ENCODE measurements around the gene OR5B12. TPM values are rescaled to one million over a fixed set of nuclear protein-coding genes. Genes with fewer than 3 reads are reported as not detected.

The OR5B12 gene
- total and polyA plus RNA-seq, 9 of the 15 experiments (the other 6 are each of a cell fraction or from before 2014, with no cell fraction given) = 0.20 TPM; not detected in 8

DNA sequence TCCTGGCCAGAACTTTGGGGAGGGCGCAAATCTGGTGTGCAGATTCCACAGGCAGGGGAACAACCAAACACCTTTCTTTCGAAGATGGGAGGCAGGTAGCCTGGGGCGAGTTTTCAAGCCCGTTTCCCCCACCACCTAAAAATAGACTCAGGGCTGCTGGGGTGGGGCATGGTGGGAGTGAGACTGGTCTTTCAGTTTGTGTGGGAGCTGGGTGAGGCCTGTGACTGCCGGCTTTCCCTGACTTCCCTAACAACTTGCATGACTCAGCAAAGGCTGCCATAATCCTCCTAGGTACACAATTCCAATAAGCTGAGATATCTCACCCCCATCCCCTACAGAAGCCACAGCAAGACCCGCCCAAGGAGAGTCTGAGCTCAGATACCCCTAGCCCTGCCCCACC lies 4.3 kb upstream of the OR5B12 start (continued):
- TF ChIP-seq WHSC1 (IDR thresholded peaks at IDR 0.05; ENCODE audit: low read length) (no peak), MAFG (tag; conservative IDR thresholded peaks at IDR 0.05) (peak; percentile 51), PTBP1 (IDR thresholded peaks at IDR 0.05; ENCODE audit: low read depth, low read length) (no peak), BACH1 (tag; IDR thresholded peaks at IDR 0.05) (peak; percentile 21; the same call in 1 of the 2 replicates), SUPT5H (IDR thresholded peaks at IDR 0.05) (no peak), HIVEP1 (CRISPR knock-in tag; IDR thresholded peaks at IDR 0.05) (no peak), ZNF316 (IDR thresholded peaks at IDR 0.05) (peak; percentile 66; the same call in 1 of the 2 replicates), ADNP (tag; IDR thresholded peaks at IDR 0.05) (no peak), SNRNP70 (optimal IDR thresholded peaks at IDR 0.05; ENCODE audit: low read depth, low read length) (no peak), NFE2L1 (tag; IDR thresholded peaks at IDR 0.05; ENCODE audit: borderline replicate concordance, low read depth) (peak; percentile 27; the same call in 1 of the 2 replicates), KHSRP (IDR thresholded peaks at IDR 0.05) (no peak), ZFP36 (IDR thresholded peaks at IDR 0.05; ENCODE audit: low read depth, low read length, partially characterized antibody) (peak; percentile 61), MAFF (IDR thresholded peaks at IDR 0.05; ENCODE audit: low read length) (peak; percentile 70), ZBTB1 (CRISPR knock-in tag; IDR thresholded peaks at IDR 0.05; ENCODE audit: borderline replicate concordance, low read depth) (no peak), CBFA2T3 (IDR thresholded peaks at IDR 0.05) (no peak), ZNF184 (CRISPR knock-in tag; IDR thresholded peaks at IDR 0.05) (no peak), HSF4 (CRISPR knock-in tag; IDR thresholded peaks at IDR 0.05; ENCODE audit: borderline replicate concordance) (no peak)
- TF ChIP-seq, protein P1, sequence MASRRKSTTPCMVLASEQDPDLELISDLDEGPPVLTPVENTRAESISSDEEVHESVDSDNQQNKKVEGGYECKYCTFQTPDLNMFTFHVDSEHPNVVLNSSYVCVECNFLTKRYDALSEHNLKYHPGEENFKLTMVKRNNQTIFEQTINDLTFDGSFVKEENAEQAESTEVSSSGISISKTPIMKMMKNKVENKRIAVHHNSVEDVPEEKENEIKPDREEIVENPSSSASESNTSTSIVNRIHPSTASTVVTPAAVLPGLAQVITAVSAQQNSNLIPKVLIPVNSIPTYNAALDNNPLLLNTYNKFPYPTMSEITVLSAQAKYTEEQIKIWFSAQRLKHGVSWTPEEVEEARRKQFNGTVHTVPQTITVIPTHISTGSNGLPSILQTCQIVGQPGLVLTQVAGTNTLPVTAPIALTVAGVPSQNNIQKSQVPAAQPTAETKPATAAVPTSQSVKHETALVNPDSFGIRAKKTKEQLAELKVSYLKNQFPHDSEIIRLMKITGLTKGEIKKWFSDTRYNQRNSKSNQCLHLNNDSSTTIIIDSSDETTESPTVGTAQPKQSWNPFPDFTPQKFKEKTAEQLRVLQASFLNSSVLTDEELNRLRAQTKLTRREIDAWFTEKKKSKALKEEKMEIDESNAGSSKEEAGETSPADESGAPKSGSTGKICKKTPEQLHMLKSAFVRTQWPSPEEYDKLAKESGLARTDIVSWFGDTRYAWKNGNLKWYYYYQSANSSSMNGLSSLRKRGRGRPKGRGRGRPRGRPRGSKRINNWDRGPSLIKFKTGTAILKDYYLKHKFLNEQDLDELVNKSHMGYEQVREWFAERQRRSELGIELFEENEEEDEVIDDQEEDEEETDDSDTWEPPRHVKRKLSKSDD (conservative IDR thresholded peaks at IDR 0.05; ENCODE audit: low read length) = no peak
- TF ChIP-seq, protein P2, sequence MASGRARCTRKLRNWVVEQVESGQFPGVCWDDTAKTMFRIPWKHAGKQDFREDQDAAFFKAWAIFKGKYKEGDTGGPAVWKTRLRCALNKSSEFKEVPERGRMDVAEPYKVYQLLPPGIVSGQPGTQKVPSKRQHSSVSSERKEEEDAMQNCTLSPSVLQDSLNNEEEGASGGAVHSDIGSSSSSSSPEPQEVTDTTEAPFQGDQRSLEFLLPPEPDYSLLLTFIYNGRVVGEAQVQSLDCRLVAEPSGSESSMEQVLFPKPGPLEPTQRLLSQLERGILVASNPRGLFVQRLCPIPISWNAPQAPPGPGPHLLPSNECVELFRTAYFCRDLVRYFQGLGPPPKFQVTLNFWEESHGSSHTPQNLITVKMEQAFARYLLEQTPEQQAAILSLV (tag; IDR thresholded peaks at IDR 0.05) = no peak
- TF ChIP-seq, protein P3, sequence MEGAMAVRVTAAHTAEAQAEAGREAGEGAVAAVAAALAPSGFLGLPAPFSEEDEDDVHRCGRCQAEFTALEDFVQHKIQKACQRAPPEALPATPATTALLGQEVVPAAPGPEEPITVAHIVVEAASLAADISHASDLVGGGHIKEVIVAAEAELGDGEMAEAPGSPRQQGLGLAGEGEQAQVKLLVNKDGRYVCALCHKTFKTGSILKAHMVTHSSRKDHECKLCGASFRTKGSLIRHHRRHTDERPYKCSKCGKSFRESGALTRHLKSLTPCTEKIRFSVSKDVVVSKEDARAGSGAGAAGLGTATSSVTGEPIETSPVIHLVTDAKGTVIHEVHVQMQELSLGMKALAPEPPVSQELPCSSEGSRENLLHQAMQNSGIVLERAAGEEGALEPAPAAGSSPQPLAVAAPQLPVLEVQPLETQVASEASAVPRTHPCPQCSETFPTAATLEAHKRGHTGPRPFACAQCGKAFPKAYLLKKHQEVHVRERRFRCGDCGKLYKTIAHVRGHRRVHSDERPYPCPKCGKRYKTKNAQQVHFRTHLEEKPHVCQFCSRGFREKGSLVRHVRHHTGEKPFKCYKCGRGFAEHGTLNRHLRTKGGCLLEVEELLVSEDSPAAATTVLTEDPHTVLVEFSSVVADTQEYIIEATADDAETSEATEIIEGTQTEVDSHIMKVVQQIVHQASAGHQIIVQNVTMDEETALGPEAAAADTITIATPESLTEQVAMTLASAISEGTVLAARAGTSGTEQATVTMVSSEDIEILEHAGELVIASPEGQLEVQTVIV (CRISPR knock-in tag; IDR thresholded peaks at IDR 0.05; ENCODE audit: borderline replicate concordance) = no peak
- TF ChIP-seq, protein P4, sequence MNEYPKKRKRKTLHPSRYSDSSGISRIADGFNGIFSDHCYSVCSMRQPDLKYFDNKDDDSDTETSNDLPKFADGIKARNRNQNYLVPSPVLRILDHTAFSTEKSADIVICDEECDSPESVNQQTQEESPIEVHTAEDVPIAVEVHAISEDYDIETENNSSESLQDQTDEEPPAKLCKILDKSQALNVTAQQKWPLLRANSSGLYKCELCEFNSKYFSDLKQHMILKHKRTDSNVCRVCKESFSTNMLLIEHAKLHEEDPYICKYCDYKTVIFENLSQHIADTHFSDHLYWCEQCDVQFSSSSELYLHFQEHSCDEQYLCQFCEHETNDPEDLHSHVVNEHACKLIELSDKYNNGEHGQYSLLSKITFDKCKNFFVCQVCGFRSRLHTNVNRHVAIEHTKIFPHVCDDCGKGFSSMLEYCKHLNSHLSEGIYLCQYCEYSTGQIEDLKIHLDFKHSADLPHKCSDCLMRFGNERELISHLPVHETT (CRISPR knock-in tag; conservative IDR thresholded peaks at IDR 0.05 in 1 of 2, IDR thresholded peaks at IDR 0.05 in 1 of 2) = no peak
- TF ChIP-seq, protein P5, sequence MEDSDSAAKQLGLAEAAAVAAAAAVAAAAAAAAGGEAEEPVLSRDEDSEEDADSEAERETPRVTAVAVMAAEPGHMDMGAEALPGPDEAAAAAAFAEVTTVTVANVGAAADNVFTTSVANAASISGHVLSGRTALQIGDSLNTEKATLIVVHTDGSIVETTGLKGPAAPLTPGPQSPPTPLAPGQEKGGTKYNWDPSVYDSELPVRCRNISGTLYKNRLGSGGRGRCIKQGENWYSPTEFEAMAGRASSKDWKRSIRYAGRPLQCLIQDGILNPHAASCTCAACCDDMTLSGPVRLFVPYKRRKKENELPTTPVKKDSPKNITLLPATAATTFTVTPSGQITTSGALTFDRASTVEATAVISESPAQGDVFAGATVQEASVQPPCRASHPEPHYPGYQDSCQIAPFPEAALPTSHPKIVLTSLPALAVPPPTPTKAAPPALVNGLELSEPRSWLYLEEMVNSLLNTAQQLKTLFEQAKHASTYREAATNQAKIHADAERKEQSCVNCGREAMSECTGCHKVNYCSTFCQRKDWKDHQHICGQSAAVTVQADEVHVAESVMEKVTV (CRISPR knock-in tag; IDR thresholded peaks at IDR 0.05) = no peak
